Esophagus squamous epithelium (tissue), 5 donors: ENCODE measurements around the gene CDV3. TPM values are rescaled to one million over a fixed set of nuclear protein-coding genes. Genes with fewer than 3 reads are reported as not detected.

ENCODE experiments used
- DNase-seq: peaks from one replicate; lab custom pipeline; 2025; lab: John Stamatoyannopoulos, UW
- H3K27ac ChIP-seq, 4 donors: fragments of 200-600 bp; sonication (generic); one replicate each; pipeline ENCODE4 v1.5.1; 2016 to 2019; ENCODE audit warnings: mild to moderate bottlenecking in 1 of 4
- H3K27me3 ChIP-seq, 4 donors: fragments of 200-600 bp; sonication (generic); 1 replicate in 3 of 4; 2 replicates in 1 of 4; pipeline versions ENCODE4 v1.5.1 to v1.6.0; 2017 to 2021; ENCODE audit warnings: antibody characterized with exemption in 1 of 4
- H3K36me3 ChIP-seq, 3 donors: fragments of 200-600 bp; sonication (generic); one replicate each; pipeline ENCODE4 v1.5.1; 2016 to 2019
- H3K4me1 ChIP-seq, 3 donors: fragments of 200-600 bp; sonication (generic); one replicate each; pipeline ENCODE4 v1.5.1; 2017 to 2019
- H3K4me3 ChIP-seq, 4 donors: fragments of 200-600 bp; sonication (generic); 1 replicate in 3 of 4; 2 replicates in 1 of 4; pipeline ENCODE4 v1.5.1; 2016 to 2019; ENCODE audit warnings: mild to moderate bottlenecking in 2 of 4, moderate library complexity in 1 of 4
- H3K9me3 ChIP-seq, 3 donors: fragments of 200-600 bp; sonication (generic); one replicate each; pipeline ENCODE4 v1.5.1; 2016 to 2019
- POLR2A ChIP-seq, 4 donors: fragments of 450-650 bp; IDR thresholded peaks; one replicate each; pipeline ENCODE4 v1.6.1; 2017; ENCODE audit warnings: antibody characterized with exemption in 4 of 4, mild to moderate bottlenecking in 4 of 4, moderate library complexity in 3 of 4
- WGBS, 2 donors: methylation state at CpG; one replicate each; pipeline ENCODE4 v1.1.5; 2018; 5-methylcytosine and 5-hydroxymethylcytosine counted together
- intact Hi-C: fragments of 100-400 bp; cut with DNase I; formaldehyde crosslinking; loops from one replicate; pipeline ENCODE4 v1.15.0; 2022
- total RNA-seq, 4 donors: library from RNA; depleted of rRNA; stranded (reverse); fragments of >200 nt; gene quantifications; one replicate each; pipeline ENCODE4 v1.1.0, GENCODE V29; 2016
- TF ChIP-seq, protein P1 (sequence below), 6 experiments: fragments of 450-650 bp in 4 of 6; fragments of 200-600 bp in 2 of 6; sonication (generic) in 2 of 6; IDR thresholded peaks; one replicate each; pipeline ENCODE4 v1.5.1; 2016 to 2019; ENCODE audit warnings: antibody characterized with exemption in 6 of 6, mild to moderate bottlenecking in 4 of 6, moderate library complexity in 4 of 6
- donor health status: DM: yes; HTN: yes; CAD: no.

The CDV3 gene
- total RNA-seq, 4 donors from 2014 or later = 94.5 to 120 (median 119) TPM

DNA sequence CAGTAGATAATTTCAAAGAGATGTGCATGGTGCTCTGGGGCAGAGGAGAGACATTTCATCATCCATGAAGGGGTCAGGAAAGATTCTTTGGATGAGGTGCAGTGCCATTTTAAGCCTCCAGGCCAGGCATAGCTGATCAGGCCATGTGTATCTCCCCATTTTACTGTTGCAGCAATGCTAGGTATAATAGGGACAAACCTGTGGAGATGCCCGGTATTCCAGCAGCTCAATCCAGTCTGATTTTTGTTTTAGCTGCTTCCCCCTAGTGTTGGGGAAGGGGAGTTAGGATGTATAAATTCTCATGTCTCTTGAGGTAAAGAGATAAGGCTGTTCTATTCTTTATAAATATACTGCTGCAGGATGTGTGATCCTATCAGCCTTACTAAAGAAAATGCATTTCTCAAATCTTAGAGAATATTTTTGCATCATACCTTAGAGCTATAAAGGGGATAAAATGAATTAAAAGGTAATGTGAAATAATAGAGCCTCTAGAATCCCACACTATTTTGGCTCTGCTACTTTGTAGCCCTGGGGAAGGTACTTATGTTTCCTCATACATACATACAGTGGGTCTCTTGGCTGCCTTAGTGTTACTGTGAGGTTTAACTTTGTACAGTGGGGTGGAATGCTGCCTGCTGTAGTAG lies 5.2 kb downstream of the CDV3 start:
- DNase-seq = no peak
- Histone ChIP-seq H3K36me3 (peaks cover 2 to 84% (median 18%) of the 10 kb centered on the region in 3 donors), H3K27ac (no peak overlapping the region), H3K27me3 (no peaks in the 10 kb centered on the region), H3K4me3 (peak overlapping the region in 1 of 4 donors; percentile 5), H3K9me3 (no peaks in the 10 kb centered on the region), H3K4me1 (peaks cover 26 to 82% (median 44%) of the 10 kb centered on the region in 3 donors)
- no peak for TF ChIP-seq POLR2A (IDR thresholded peaks at IDR 0.05)
- TF ChIP-seq, protein P1, sequence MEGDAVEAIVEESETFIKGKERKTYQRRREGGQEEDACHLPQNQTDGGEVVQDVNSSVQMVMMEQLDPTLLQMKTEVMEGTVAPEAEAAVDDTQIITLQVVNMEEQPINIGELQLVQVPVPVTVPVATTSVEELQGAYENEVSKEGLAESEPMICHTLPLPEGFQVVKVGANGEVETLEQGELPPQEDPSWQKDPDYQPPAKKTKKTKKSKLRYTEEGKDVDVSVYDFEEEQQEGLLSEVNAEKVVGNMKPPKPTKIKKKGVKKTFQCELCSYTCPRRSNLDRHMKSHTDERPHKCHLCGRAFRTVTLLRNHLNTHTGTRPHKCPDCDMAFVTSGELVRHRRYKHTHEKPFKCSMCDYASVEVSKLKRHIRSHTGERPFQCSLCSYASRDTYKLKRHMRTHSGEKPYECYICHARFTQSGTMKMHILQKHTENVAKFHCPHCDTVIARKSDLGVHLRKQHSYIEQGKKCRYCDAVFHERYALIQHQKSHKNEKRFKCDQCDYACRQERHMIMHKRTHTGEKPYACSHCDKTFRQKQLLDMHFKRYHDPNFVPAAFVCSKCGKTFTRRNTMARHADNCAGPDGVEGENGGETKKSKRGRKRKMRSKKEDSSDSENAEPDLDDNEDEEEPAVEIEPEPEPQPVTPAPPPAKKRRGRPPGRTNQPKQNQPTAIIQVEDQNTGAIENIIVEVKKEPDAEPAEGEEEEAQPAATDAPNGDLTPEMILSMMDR (IDR thresholded peaks at IDR 0.05) = peak; percentile 29 to 56 (median 46)
- 6 to 23% methylated on average over 1 of the region's 1 CpG for WGBS, 2 donors
- intact Hi-C loops = loop anchor here (10.0 kb wide), 1 partner anchor 124 kb away; no protein-coding TSS in a partner anchor

DNA sequence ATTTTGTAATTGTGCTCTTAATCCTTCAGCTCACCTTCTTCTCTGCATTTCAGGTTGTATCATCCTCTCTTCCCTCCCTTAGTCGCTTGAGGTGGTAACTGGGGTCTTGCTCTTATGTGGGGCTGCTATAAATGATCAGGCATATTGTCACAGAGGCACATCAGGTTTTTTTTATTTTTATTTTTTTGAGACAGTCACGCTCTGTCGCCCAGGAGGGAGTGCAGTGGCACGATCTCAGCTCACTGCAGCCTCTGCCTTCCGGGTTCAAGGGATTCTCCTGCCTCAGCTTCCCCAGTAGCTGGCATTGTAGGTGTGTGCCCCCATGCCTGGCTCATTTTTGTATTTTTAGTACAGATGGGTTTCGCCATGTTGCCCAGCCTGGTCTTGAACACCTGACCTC lies 9.9 kb downstream of the CDV3 start:
- H3K36me3 ChIP-seq = peaks cover 21 to 100% (median 23%) of the 10 kb centered on the region in 3 donors

DNA sequence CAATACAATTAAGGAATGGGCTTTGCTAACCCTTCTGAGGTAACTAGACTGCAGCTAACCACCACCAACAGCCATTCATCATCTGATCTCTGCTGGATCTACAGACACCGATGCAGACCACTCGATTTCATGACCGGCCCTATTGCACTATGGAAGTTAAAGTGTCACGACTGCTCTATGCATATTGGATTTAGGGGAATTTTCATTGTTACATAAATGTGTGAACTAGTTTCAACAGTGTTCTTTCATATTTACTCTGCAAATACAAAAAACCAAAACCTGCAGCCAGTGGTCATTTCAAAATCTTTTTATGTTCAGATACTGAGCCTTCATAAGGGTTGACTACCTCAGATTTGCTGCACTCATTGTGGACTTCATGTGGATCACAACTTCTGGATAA lies 14.5 kb downstream of the CDV3 start:
- WGBS, 2 donors = 70 to 81% methylated on average over 4 of the region's 4 CpGs
- TF ChIP-seq POLR2A (IDR thresholded peaks at IDR 0.05) = no peak
- TF ChIP-seq, protein P1 (IDR thresholded peaks at IDR 0.05) = no peak
- peaks cover 0 to 4% (median 0%) of the 10 kb centered on the region in 3 donors for H3K4me1 ChIP-seq
- H3K27ac ChIP-seq = no peak overlapping the region
- no peaks in the 10 kb centered on the region for H3K27me3 ChIP-seq
- peaks cover 23 to 77% (median 26%) of the 10 kb centered on the region in 3 donors for H3K36me3 ChIP-seq
- intact Hi-C loops = no loop called here
- DNase-seq = no peak
- H3K4me3 ChIP-seq = no peak overlapping the region
- H3K9me3 ChIP-seq = no peaks in the 10 kb centered on the region

More for the DNA sequence above, 9.9 kb downstream of the CDV3 start:
- Histone ChIP-seq H3K27ac (no peak overlapping the region), H3K4me1 (peaks cover 6 to 45% (median 12%) of the 10 kb centered on the region in 3 donors), H3K4me3 (no peak overlapping the region), H3K9me3 (no peaks in the 10 kb centered on the region), H3K27me3 (no peaks in the 10 kb centered on the region)
- TF ChIP-seq, protein P1 (IDR thresholded peaks at IDR 0.05) = no peak
- TF ChIP-seq POLR2A (IDR thresholded peaks at IDR 0.05) = no peak
- WGBS, 2 donors = 95 to 96% methylated on average over 6 of the region's 6 CpGs
- DNase-seq = no peak
- intact Hi-C loops = no loop called here

DNA sequence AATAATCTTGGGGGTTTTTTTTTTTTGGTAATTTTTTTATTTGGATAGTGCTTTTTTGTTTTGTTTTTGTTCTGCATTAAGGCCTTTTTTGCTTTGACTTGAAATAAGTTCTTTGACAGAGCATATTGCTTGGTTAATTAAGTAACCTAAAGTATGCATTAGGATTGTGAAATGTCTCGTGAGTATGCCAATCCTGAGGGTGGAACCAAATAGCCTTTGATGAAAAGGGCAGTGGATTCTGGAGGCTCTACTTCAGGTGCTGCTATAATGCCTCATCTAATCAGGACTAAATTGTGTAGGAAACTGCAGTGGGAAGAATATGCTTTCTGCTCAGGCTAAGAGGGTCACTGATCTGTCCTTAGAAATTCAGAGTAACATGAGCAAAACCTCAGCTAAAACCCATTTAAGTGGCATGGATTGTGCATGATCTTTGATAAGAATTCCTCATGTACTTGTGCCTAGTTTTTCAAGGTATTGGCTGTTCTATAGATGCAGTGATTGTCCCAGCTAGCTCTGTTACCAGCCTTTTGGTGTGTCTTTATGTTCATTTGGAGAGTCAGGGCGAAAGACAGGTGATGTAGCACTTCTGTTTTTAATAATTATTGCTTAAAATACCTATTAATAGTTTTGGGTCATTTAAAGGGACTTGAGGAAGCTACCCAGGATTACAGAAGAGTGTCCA lies 15.4 kb downstream of the CDV3 start:
- Histone ChIP-seq H3K4me3 (no peak overlapping the region), H3K36me3 (peaks cover 18 to 68% (median 18%) of the 10 kb centered on the region in 3 donors), H3K9me3 (no peaks in the 10 kb centered on the region), H3K4me1 (peaks cover 0 to 4% (median 0%) of the 10 kb centered on the region in 3 donors), H3K27ac (no peak overlapping the region), H3K27me3 (no peaks in the 10 kb centered on the region)
- TF ChIP-seq, protein P1 (IDR thresholded peaks at IDR 0.05) = no peak
- no peak for TF ChIP-seq POLR2A (IDR thresholded peaks at IDR 0.05)
- DNase-seq = no peak
- intact Hi-C loops = no loop called here
- 58 to 61% methylated on average over 2 of the region's 2 CpGs for WGBS, 2 donors

DNA sequence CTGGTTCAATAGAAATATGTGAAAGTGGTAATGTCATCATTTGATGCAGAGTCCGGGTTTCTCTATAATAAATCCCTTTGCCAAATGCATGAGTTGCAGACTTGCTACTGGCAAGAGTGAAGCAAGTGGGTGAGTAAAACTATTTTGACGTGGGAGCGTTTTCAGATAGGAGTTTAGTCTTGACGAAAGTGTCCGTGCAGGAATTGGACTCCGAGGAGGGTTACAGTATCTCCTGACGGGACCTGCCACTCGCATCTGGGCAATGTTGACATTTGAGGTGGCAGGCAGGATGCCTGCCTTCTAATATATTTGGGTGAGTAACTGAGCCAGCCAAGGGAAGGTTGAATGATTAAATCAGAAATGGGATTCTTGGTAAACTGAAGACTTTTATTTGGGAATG lies 16.0 kb downstream of the CDV3 start:
- DNase-seq = no peak
- H3K4me3 ChIP-seq = no peak overlapping the region
- no peaks in the 10 kb centered on the region for H3K9me3 ChIP-seq
- intact Hi-C loops = no loop called here
- 85 to 88% methylated on average over 8 of the region's 8 CpGs for WGBS, 2 donors
- TF ChIP-seq, protein P1 (IDR thresholded peaks at IDR 0.05) = no peak
- no peak for TF ChIP-seq POLR2A (IDR thresholded peaks at IDR 0.05)
- H3K4me1 ChIP-seq = peaks cover 0 to 5% (median 0%) of the 10 kb centered on the region in 3 donors
- peaks cover 12 to 62% (median 16%) of the 10 kb centered on the region in 3 donors for H3K36me3 ChIP-seq
- H3K27ac ChIP-seq = no peak overlapping the region
- no peaks in the 10 kb centered on the region for H3K27me3 ChIP-seq
